Peyer's patch (tissue), 4 donors: ENCODE measurements around the gene CLMP. TPM values are rescaled to one million over a fixed set of nuclear protein-coding genes. Genes with fewer than 3 reads are reported as not detected.

Experiments
- DNase-seq, 3 donors: peaks; one replicate each; pipeline ENCODE4 v3.0.0-alpha.2; 2017 to 2019
- H3K27ac ChIP-seq, 4 donors: fragments of 200-600 bp; sonication (generic); one replicate each; pipeline ENCODE4 v1.5.1; 2016 to 2019
- H3K27me3 ChIP-seq, 2 donors: fragments of 200-600 bp; sonication (generic); one replicate each; pipeline ENCODE4 v1.5.1; 2019
- H3K36me3 ChIP-seq, 3 donors: fragments of 200-600 bp; sonication (generic); one replicate each; pipeline ENCODE4 v1.5.1; 2016 to 2019
- H3K4me1 ChIP-seq, 4 donors: fragments of 200-600 bp; sonication (generic); one replicate each; pipeline ENCODE4 v1.5.1; 2016 to 2019
- H3K4me3 ChIP-seq, 4 donors: fragments of 200-600 bp; sonication (generic); 1 replicate in 3 of 4; 2 replicates in 1 of 4; pipeline ENCODE4 v1.5.1; 2016 to 2019; ENCODE audit warnings: mild to moderate bottlenecking in 1 of 4
- H3K9me3 ChIP-seq, 4 donors: fragments of 200-600 bp; sonication (generic); one replicate each; pipeline ENCODE4 v1.5.1; 2016 to 2019; ENCODE audit warnings: mild to moderate bottlenecking in 1 of 4
- POLR2A ChIP-seq, 2 donors: fragments of 450-650 bp; IDR thresholded peaks; one replicate each; pipeline ENCODE4 v1.5.1; 2017; ENCODE audit warnings: antibody characterized with exemption in 2 of 2, mild to moderate bottlenecking in 2 of 2, moderate library complexity in 2 of 2
- total RNA-seq, 4 donors: library from RNA; depleted of rRNA; stranded (reverse); fragments of >200 nt; gene quantifications; one replicate each; pipeline ENCODE4 v1.1.0, GENCODE V29; 2016
- TF ChIP-seq, protein P1 (sequence below), 6 experiments: fragments of 450-650 bp in 4 of 6; fragments of 200-600 bp in 2 of 6; sonication (generic) in 1 of 6; IDR thresholded peaks; one replicate each; pipeline ENCODE4 v1.5.1; 2017 to 2019; ENCODE audit warnings: antibody characterized with exemption in 6 of 6, mild to moderate bottlenecking in 3 of 6, moderate library complexity in 1 of 6

Gene CLMP
- total RNA-seq, 4 donors from 2014 or later, result 8.4 to 48.7 (median 13.2) TPM

DNA sequence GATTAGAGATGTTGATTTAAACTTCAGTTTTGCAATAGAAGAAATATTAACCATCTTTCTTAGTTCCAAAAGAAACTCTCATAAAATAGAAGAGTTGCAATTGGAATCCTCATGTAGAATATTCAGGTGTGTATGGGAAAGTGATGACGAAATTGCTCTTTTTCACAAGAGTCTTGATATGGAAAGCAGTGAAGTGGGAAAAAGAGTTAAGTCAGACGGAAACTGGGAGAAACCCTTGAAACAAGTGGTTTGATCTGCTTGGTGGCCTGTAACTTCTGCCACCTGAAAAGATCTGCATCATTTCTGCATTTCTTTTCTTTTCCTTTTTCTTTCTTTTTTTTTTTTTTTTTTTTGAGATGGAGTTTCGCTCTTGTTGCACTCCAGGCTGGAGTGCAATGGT lies 41.8 kb upstream of the CLMP start:
- no peak for TF ChIP-seq POLR2A (IDR thresholded peaks at IDR 0.05)
- TF ChIP-seq, protein P1, sequence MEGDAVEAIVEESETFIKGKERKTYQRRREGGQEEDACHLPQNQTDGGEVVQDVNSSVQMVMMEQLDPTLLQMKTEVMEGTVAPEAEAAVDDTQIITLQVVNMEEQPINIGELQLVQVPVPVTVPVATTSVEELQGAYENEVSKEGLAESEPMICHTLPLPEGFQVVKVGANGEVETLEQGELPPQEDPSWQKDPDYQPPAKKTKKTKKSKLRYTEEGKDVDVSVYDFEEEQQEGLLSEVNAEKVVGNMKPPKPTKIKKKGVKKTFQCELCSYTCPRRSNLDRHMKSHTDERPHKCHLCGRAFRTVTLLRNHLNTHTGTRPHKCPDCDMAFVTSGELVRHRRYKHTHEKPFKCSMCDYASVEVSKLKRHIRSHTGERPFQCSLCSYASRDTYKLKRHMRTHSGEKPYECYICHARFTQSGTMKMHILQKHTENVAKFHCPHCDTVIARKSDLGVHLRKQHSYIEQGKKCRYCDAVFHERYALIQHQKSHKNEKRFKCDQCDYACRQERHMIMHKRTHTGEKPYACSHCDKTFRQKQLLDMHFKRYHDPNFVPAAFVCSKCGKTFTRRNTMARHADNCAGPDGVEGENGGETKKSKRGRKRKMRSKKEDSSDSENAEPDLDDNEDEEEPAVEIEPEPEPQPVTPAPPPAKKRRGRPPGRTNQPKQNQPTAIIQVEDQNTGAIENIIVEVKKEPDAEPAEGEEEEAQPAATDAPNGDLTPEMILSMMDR (IDR thresholded peaks at IDR 0.05), result no peak
- DNase-seq, result no peak
- H3K27me3 ChIP-seq, result no peaks in the 10 kb centered on the region
- no peak overlapping the region for H3K4me3 ChIP-seq
- H3K36me3 ChIP-seq, result no peaks in the 10 kb centered on the region
- H3K4me1 ChIP-seq, result peaks cover 0 to 12% (median 0%) of the 10 kb centered on the region in 4 donors
- no peak overlapping the region for H3K27ac ChIP-seq
- no peaks in the 10 kb centered on the region for H3K9me3 ChIP-seq

DNA sequence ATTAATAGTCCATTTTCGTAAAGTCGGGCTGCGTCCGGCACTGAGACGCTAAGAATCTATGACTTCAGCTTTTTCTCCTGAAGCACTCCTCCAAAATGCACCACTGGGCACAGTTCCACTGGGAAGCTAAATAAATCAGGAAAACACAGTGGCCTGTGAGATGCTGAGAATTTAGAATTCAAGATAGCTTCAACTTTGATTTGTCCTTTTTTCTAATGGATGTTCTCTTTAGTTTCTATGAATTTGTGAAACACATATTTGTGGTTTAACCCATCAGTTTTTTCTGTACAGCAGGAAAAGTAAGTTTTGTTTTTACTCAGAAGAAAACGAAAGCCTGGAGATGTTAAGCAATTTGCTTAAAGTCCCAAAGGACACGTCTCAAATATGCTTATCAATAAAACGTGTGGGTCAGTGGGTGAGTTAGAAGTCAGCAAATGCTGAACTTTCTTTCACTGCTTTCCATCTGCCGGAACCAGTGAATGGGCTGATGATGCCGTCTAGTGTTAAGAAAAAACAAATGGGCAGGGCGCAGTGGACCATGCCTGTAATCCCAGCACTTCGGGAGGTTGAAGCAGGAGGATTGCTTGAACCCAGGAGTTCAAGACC lies 40.7 kb upstream of the CLMP start:
- TF ChIP-seq, protein P1 (IDR thresholded peaks at IDR 0.05), result no peak
- no peak for TF ChIP-seq POLR2A (IDR thresholded peaks at IDR 0.05)
- H3K27me3 ChIP-seq, result no peaks in the 10 kb centered on the region

DNA sequence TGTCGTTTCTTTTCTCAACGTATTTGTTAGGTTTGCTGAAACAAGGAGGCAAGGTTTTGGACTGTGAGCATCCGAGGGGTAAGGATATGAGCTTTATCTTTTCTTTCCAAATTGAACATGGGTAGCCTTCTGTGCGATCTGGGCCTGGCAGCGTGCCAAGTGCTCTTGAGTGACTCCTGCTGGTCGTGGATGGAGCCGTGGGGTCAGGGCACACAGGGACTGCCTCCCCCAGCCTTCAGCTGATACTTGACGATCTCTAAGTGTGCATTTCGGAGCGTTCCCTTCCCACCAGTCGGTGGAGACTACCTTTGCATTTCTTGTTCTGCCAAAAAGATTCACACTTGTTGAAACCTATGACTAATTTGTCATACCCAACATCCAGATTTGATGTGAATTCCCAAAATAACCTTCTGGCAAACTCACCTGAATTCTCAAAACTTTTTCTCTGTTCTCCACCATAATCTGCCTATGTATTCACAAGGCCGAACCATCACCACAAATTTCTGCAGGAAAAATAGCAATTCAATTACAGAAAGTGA lies 40.1 kb upstream of the CLMP start:
- Histone ChIP-seq H3K36me3 (no peaks in the 10 kb centered on the region), H3K27ac (peak overlapping the region in 3 of 4 donors; percentile 5 to 64 (median 16)), H3K27me3 (no peaks in the 10 kb centered on the region), H3K4me3 (no peak overlapping the region), H3K4me1 (peaks cover 0 to 26% (median 0%) of the 10 kb centered on the region in 4 donors), H3K9me3 (no peaks in the 10 kb centered on the region)
- TF ChIP-seq, protein P1 (IDR thresholded peaks at IDR 0.05), result peak in 4 of 6 experiments; percentile 36 to 46 (median 42)
- TF ChIP-seq POLR2A (IDR thresholded peaks at IDR 0.05), result no peak
- peak; percentile 28 to 60 (median 57) for DNase-seq

More for the DNA sequence above, 40.7 kb upstream of the CLMP start:
- Histone ChIP-seq H3K9me3 (no peaks in the 10 kb centered on the region), H3K36me3 (no peaks in the 10 kb centered on the region), H3K4me3 (no peak overlapping the region), H3K4me1 (peaks cover 0 to 23% (median 0%) of the 10 kb centered on the region in 4 donors), H3K27ac (peak overlapping the region in 3 of 4 donors; percentile 5 to 64 (median 16))
- DNase-seq, result no peak

DNA sequence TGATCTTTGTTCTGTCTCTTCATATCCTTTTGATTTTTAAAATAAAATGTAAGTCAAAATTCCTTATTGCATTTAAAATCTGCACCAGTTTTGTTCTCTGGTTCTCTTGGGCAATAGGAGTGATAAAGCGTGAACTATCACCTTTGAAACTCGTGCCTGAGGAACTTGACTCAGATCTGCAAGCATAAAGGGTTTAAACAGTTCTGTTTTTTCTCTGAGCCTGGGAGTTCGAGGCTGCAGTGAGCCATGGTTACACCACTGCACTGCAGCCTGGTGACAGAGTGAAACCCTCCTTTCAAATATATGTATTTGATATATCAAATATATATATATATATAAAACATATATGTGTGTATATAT lies 38.9 kb upstream of the CLMP start:
- Histone ChIP-seq H3K36me3 (no peaks in the 10 kb centered on the region), H3K27me3 (no peaks in the 10 kb centered on the region), H3K4me3 (no peak overlapping the region), H3K4me1 (peaks cover 0 to 26% (median 0%) of the 10 kb centered on the region in 4 donors), H3K27ac (peak overlapping the region in 1 of 4 donors; percentile 66), H3K9me3 (no peaks in the 10 kb centered on the region)
- DNase-seq, result no peak
- no peak for TF ChIP-seq POLR2A (IDR thresholded peaks at IDR 0.05)
- TF ChIP-seq, protein P1 (IDR thresholded peaks at IDR 0.05), result no peak

DNA sequence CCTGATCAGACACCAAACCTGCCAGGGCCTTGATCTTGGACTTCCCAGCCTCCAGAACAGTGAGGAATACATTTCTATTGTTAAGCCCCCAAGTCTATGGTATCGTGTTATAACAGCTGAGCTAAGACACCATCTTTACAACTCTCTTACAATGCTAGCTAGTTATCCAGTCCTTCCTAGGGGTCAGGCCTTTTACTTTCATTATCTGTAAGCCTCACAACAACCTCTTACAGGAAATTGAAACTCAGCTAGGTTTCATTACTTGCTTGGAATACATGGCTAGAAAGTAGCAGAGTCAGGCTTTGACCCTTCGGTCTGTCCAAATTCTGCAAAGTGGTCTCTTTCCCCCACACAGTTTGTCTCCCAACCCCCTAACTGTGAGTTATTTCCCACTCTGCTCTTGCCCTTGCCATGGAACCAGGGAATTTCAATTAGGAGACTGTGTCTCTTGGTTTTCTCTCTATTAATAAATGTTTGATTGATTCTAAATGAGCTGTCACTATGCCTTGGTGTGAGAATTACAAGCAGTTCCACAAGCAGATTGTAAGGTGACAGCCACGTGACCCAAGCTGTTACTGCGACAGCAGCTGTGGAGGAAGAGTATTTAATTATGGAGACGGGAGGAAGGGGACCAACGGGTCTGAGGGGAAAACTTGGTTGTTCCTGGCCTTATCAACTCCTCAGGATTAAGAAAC lies 38.4 kb upstream of the CLMP start:
- no peaks in the 10 kb centered on the region for H3K27me3 ChIP-seq
- H3K4me3 ChIP-seq, result no peak overlapping the region
- DNase-seq, result no peak
- peaks cover 0 to 26% (median 0%) of the 10 kb centered on the region in 4 donors for H3K4me1 ChIP-seq
- H3K27ac ChIP-seq, result peak overlapping the region in 2 of 4 donors; percentile 15 to 66
- no peaks in the 10 kb centered on the region for H3K9me3 ChIP-seq
- TF ChIP-seq, protein P1 (IDR thresholded peaks at IDR 0.05), result no peak
- TF ChIP-seq POLR2A (IDR thresholded peaks at IDR 0.05), result no peak
- H3K36me3 ChIP-seq, result no peaks in the 10 kb centered on the region
